NCI-H1417 (cell line): Measurements from ENCODE around the gene DDIT3.

Source experiments
- DNase-seq, 3 experiments: peaks; one replicate each; lab custom pipeline; 2025; lab: John Stamatoyannopoulos, UW

The DDIT3 gene

GRCh38 chr12:57485695-57486094 is 34.6 kb downstream of the DDIT3 start:
- no peak for DNase-seq

GRCh38 chr12:57483466-57483865 is 36.8 kb downstream of the DDIT3 start:
- DNase-seq = no peak

- no peak for DNase-seq
Measured at GRCh38 chr12:57481671-57482070, 38.6 kb downstream of the DDIT3 start.

GRCh38 chr12:57479376-57480115 is 40.8 kb downstream of the DDIT3 start, which contains the start of gene ARHGAP9:
ARHGAP9 (minus strand) TSS chr12:57479866; CDS start chr12:57479406, 460 bp downstream.
- DNase-seq = no peak

GRCh38 chr12:57479043-57479375 is 41.3 kb downstream of the DDIT3 start:
- no peak for DNase-seq

GRCh38 chr12:57477710-57478681 is 42.3 kb downstream of the DDIT3 start:
- DNase-seq = no peak

GRCh38 chr12:57476993-57477709 is 43.2 kb downstream of the DDIT3 start:
- no peak for DNase-seq

GRCh38 chr12:57476162-57476992 is 43.9 kb downstream of the DDIT3 start:
- peak in 2 of 3 experiments; percentile 54 to 62 for DNase-seq

GRCh38 chr12:57475271-57476161 is 44.8 kb downstream of the DDIT3 start:
- DNase-seq = peak in 2 of 3 experiments; percentile 65 to 68

- peak in 2 of 3 experiments; percentile 65 to 66 for DNase-seq
Measured at GRCh38 chr12:57474862-57475261, 45.5 kb downstream of the DDIT3 start.

- DNase-seq = peak in 1 of 3 experiments; percentile 58
Measured at GRCh38 chr12:57474430-57474829, 45.9 kb downstream of the DDIT3 start.

- no peak for DNase-seq
Measured at GRCh38 chr12:57473886-57474285, 46.4 kb downstream of the DDIT3 start.

GRCh38 chr12:57473392-57473791 is 46.9 kb downstream of the DDIT3 start:
- DNase-seq = no peak

GRCh38 chr12:57472391-57472790 is 47.9 kb downstream of the DDIT3 start:
- DNase-seq = no peak

- DNase-seq = no peak
Measured at GRCh38 chr12:57471661-57472060, 48.7 kb downstream of the DDIT3 start.

GRCh38 chr12:57470970-57471656 is 49.2 kb downstream of the DDIT3 start:
- DNase-seq = no peak

- DNase-seq = no peak
Measured at GRCh38 chr12:57470286-57470969, 49.9 kb downstream of the DDIT3 start.

GRCh38 chr12:57469296-57470164 is 50.8 kb downstream of the DDIT3 start:
- no peak for DNase-seq
